PFSK-1 (cell line): Measurements from ENCODE around the gene SNX30.

Source experiments
- FOXP2 ChIP-seq: optimal IDR thresholded peaks from 2 replicates; pipeline ENCODE3; 2011; ENCODE audit warnings: borderline replicate concordance, control low read depth, inconsistent platforms; ENCODE audit not compliant: insufficient read depth; ENCODE audit errors: extremely low read length, extremely low read depth
- POLR2AphosphoS5 ChIP-seq: IDR thresholded peaks from 2 replicates; pipeline ENCODE4 v1.6.1; 2012; ENCODE audit warnings: low read depth, mild to moderate bottlenecking, control low read depth, low read length, moderate library complexity
- SIN3A ChIP-seq: IDR thresholded peaks from 2 replicates; pipeline ENCODE4 v1.6.1; 2012; ENCODE audit warnings: mild to moderate bottlenecking, low read length, moderate library complexity, borderline replicate concordance; ENCODE audit not compliant: insufficient read depth
- TAF1 ChIP-seq: IDR thresholded peaks from 2 replicates; pipeline ENCODE4 v1.6.1; 2012; ENCODE audit warnings: low read length, control low read depth, borderline replicate concordance; ENCODE audit not compliant: insufficient read depth
- TF ChIP-seq, protein P1 (sequence below), 2 experiments: IDR thresholded peaks; 2 replicates each; pipeline versions ENCODE4 v1.6.1 to v1.8.0; 2011 to 2012; ENCODE audit warnings: low read depth in 2 of 2, low read length in 2 of 2, control low read depth in 1 of 2, inconsistent platforms in 1 of 2, mild to moderate bottlenecking in 1 of 2, moderate library complexity in 1 of 2; ENCODE audit not compliant: insufficient read depth in 1 of 2

The SNX30 gene

DNA sequence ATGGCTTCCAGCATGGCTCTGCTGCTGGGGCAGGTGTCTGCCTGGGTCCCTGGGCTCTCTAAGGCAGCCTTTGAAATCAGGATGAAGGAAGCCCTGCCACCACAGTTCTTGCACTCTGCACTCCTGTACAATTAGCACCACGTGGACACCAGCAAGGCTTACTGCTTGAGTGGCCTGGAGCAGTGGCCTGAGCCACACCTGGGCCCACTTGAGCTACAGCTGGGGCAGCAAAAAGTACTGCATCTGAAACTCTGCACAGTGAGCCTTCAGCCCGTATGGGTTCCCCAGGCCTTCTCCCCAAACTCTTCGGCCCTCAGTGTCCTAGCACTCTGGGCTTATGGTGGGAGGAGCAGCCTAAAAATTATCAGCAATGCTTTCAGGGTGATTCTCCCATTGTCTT lies 24.6 kb upstream of the SNX30 start:
- TF ChIP-seq, protein P1, sequence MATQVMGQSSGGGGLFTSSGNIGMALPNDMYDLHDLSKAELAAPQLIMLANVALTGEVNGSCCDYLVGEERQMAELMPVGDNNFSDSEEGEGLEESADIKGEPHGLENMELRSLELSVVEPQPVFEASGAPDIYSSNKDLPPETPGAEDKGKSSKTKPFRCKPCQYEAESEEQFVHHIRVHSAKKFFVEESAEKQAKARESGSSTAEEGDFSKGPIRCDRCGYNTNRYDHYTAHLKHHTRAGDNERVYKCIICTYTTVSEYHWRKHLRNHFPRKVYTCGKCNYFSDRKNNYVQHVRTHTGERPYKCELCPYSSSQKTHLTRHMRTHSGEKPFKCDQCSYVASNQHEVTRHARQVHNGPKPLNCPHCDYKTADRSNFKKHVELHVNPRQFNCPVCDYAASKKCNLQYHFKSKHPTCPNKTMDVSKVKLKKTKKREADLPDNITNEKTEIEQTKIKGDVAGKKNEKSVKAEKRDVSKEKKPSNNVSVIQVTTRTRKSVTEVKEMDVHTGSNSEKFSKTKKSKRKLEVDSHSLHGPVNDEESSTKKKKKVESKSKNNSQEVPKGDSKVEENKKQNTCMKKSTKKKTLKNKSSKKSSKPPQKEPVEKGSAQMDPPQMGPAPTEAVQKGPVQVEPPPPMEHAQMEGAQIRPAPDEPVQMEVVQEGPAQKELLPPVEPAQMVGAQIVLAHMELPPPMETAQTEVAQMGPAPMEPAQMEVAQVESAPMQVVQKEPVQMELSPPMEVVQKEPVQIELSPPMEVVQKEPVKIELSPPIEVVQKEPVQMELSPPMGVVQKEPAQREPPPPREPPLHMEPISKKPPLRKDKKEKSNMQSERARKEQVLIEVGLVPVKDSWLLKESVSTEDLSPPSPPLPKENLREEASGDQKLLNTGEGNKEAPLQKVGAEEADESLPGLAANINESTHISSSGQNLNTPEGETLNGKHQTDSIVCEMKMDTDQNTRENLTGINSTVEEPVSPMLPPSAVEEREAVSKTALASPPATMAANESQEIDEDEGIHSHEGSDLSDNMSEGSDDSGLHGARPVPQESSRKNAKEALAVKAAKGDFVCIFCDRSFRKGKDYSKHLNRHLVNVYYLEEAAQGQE (IDR thresholded peaks at IDR 0.05; ENCODE audit: insufficient read depth in 1 of 2, low read depth in 2 of 2, low read length in 2 of 2), result no peak

DNA sequence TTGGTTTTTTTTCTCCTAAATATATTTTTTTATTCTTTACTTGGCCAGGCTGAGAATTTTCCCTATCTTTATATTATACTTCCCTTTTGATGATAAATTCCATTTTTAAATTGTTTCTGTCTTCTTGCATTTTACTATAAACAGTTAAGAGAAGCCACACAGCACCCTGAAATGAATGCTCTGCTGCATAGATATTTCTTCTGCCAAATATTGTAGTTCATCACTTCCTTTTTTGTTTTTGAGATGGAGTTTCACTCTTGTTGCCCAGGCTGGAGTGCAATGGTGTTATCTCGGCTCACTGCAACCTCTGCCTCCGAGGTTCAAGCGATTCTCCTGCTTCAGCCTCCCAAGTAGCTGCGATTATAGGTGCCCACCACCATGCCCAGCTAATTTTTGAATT lies 24.1 kb upstream of the SNX30 start:
- TF ChIP-seq, protein P1 (IDR thresholded peaks at IDR 0.05; ENCODE audit: insufficient read depth in 1 of 2, low read depth in 2 of 2, low read length in 2 of 2), result no peak
- TF ChIP-seq SIN3A, result no peak
- TF ChIP-seq TAF1, result no peak

DNA sequence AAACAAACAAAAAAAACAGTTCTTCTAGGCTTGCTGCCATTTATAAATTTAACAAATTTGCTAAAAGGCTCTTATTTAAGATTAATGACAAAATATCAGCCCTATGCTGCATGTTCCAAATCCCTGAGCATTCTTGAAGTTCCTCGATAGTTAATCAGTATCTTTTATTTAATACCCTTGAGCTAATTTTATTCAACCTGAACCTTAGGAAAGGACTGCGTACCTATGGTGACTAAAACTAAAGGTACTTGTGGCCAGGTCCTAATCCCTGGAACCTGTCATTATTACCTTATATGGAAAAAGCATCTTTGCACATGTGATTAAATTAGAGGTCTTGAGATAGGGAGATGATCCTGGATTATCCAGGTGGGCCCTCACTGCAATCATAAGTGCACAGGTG lies 22.2 kb upstream of the SNX30 start:
- TF ChIP-seq FOXP2, result no peak

DNA sequence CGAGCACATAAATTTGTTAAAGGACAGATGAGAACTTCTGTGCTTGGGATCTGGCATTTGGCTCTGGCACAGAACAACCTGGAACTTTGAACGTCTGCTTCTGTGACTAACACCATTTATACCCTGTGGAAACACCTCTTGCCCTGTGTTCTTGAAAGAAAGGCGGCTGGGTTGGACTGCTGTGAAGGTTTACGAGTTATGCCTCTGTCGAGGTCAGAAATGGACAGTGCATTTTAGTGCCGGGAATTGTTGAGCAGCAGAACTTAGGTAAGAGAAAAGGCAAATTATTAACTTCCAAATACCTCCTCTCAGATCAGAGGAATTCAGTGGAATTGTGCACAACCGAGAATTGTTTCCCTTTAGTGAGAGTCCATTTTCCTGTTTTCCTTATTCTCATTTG lies 18.6 kb upstream of the SNX30 start:
- TF ChIP-seq SIN3A, result no peak
- no peak for TF ChIP-seq FOXP2
- TF ChIP-seq TAF1, result no peak
- TF ChIP-seq, protein P1 (IDR thresholded peaks at IDR 0.05; ENCODE audit: insufficient read depth in 1 of 2, low read depth in 2 of 2, low read length in 2 of 2), result no peak
- TF ChIP-seq POLR2AphosphoS5, result no peak

DNA sequence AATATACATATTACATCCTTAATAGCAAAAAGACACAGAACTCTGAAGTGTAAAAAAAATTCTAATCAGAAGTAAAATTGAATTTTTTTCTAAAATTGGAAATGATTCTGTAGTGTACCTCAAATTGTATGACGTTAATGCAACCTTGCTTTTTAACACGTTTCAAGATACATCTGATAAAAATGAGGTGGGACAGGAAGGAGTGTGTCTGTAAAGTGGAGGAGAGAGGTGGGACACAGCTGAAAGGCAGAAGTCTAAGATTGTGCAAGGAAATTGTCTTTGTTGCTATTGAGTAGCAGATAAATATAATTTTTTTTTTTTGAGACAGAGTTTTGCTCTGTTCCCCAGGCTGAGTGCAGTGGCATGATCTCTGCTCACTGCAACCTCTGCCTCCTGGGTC lies 15.7 kb upstream of the SNX30 start:
- TF ChIP-seq SIN3A, result no peak
- TF ChIP-seq, protein P1 (IDR thresholded peaks at IDR 0.05; ENCODE audit: insufficient read depth in 1 of 2, low read depth in 2 of 2, low read length in 2 of 2), result no peak
- TF ChIP-seq TAF1, result no peak
- no peak for TF ChIP-seq POLR2AphosphoS5
- TF ChIP-seq FOXP2, result no peak
